ENCODE measurements around the gene PTGES. TPM values are rescaled to one million over a fixed set of nuclear protein-coding genes. Genes with fewer than 3 reads are reported as not detected.

The PTGES gene
- total RNA-seq, 1 donor from 2014 or later = 39.5 TPM

DNA sequence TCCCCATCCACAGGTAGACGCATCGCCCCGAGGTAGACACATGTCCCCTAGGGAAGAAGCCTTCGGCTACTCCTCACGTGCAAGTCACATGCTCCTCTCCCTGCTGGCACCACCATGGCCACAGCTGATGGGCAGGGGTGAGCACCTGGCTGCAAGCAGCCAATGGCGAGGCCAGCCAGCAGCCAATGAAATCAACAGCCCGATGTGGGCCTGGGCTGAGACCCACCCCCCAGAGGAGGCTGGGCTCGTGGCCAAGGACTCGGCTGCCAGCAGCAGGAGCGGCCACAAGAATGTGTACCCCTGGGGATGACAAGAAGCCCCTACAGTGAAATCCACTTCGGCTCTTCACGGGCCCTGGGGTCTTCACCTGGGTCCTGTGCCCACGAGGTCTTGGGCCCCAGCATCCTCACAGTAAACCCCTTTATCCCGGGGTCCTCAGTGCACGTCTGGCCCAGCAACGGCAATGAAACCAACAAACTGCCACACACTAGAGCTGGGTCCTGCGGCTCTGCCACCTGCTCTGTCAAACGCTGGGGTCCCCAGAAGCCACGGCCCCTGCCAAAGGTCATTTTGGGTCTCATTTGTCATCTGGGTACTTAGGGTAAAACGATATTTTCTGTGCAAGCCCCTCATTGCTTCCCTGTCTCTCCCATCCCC lies 22.1 kb upstream of the PTGES start:
- Histone ChIP-seq H3K4me3 (ENCODE audit: low read depth, low read length) (no peak overlapping the region), H3K36me3 (ENCODE audit: control insufficient read depth, insufficient read depth, low read length) (no peaks in the 10 kb centered on the region), H3K27me3 (ENCODE audit: control insufficient read depth, insufficient read depth, low read length) (no peaks in the 10 kb centered on the region)
- TF ChIP-seq, protein P1, sequence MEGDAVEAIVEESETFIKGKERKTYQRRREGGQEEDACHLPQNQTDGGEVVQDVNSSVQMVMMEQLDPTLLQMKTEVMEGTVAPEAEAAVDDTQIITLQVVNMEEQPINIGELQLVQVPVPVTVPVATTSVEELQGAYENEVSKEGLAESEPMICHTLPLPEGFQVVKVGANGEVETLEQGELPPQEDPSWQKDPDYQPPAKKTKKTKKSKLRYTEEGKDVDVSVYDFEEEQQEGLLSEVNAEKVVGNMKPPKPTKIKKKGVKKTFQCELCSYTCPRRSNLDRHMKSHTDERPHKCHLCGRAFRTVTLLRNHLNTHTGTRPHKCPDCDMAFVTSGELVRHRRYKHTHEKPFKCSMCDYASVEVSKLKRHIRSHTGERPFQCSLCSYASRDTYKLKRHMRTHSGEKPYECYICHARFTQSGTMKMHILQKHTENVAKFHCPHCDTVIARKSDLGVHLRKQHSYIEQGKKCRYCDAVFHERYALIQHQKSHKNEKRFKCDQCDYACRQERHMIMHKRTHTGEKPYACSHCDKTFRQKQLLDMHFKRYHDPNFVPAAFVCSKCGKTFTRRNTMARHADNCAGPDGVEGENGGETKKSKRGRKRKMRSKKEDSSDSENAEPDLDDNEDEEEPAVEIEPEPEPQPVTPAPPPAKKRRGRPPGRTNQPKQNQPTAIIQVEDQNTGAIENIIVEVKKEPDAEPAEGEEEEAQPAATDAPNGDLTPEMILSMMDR (IDR thresholded peaks at IDR 0.05; ENCODE audit: insufficient read depth, low read length, poor library complexity, severe bottlenecking) = no peak
- DNase-seq (ENCODE audit: low read depth) = no peak

DNA sequence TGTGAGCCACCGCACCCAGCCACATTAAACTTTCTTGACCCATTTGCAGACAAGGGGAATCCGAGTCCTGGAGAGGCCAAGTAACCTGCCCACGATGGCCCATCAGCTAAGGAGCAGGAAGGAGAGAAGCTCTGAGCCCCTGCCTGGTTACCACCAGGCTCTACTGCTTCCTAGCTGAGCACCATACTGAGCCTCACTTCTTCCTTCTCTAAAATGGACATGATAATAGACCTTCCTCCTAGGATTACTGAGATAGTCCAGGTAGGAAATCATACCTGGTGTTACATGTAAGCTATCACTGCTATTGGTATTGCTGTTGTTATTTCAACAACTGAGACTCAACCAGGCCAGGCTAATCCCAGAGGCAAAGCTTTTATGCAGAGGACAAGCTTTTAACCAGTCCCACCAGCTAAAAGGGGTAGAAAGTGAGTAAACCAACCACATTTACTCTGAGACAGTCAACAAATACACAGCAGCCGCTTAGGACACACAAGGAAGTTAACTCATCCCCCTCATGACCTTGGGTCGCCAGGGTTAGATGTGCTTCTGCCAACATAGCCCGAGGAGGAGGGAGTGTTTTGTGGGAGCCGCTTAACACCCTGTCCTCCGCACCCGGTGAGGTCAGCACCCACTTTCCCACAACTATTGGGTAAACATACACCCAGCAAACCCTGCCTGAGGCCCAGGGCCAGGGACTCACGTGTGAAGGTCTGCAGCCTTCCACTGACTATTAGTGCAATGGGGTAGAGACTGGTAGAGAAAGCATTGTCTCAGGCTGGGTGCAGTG lies 20.6 kb upstream of the PTGES start:
- no peak for DNase-seq (ENCODE audit: low read depth)
- Histone ChIP-seq H3K36me3 (ENCODE audit: control insufficient read depth, insufficient read depth, low read length) (no peaks in the 10 kb centered on the region), H3K27me3 (ENCODE audit: control insufficient read depth, insufficient read depth, low read length) (no peaks in the 10 kb centered on the region), H3K4me3 (ENCODE audit: low read depth, low read length) (no peak overlapping the region)
- TF ChIP-seq, protein P1 (IDR thresholded peaks at IDR 0.05; ENCODE audit: insufficient read depth, low read length, poor library complexity, severe bottlenecking) = no peak

DNA sequence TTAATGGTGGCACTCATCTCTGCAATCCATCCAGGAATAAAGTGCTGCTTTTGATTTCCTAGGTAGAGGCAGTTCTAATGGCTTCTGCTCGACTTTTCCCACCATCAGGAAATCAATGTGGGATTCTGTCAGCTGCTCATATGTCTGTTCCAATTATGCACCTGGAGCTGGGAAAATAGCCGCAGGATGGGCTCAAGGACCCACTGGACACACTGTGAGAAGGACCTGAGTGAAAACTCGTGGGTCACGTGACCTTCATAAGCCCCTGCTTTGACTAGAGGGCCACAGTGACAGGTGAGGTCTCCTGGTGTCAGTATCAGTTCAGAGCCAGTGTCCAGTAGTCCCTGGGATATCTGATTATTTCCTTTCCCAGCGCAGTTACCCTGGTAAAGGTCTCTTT lies 17.9 kb upstream of the PTGES start:
- TF ChIP-seq, protein P1 (IDR thresholded peaks at IDR 0.05; ENCODE audit: insufficient read depth, low read length, poor library complexity, severe bottlenecking) = no peak
- no peak for DNase-seq (ENCODE audit: low read depth)
- Histone ChIP-seq H3K36me3 (ENCODE audit: control insufficient read depth, insufficient read depth, low read length) (no peaks in the 10 kb centered on the region), H3K27me3 (ENCODE audit: control insufficient read depth, insufficient read depth, low read length) (no peaks in the 10 kb centered on the region), H3K4me3 (ENCODE audit: low read depth, low read length) (no peak overlapping the region)

DNA sequence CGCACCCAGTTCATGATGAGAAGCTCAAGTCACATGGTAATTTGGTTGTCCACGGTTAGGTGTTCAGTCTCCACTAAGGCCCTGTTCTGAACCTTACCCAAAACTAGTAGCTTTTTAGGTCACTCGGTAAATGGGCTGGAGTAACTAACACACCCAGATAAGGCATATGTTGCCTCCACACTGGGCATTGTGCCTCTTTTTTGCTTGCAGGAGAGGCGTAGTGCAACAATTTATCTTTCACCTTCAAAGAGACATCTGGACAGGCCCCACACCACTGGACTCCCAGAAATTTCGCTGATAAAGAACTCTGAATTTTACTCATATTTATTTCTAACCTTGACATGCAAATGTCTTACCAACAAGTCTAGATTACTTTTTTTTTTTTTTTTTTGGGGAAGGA lies 16.8 kb upstream of the PTGES start:
- Histone ChIP-seq H3K27me3 (ENCODE audit: control insufficient read depth, insufficient read depth, low read length) (no peaks in the 10 kb centered on the region), H3K4me3 (ENCODE audit: low read depth, low read length) (no peak overlapping the region), H3K36me3 (ENCODE audit: control insufficient read depth, insufficient read depth, low read length) (no peaks in the 10 kb centered on the region)
- TF ChIP-seq, protein P1 (IDR thresholded peaks at IDR 0.05; ENCODE audit: insufficient read depth, low read length, poor library complexity, severe bottlenecking) = no peak
- no peak for DNase-seq (ENCODE audit: low read depth)

DNA sequence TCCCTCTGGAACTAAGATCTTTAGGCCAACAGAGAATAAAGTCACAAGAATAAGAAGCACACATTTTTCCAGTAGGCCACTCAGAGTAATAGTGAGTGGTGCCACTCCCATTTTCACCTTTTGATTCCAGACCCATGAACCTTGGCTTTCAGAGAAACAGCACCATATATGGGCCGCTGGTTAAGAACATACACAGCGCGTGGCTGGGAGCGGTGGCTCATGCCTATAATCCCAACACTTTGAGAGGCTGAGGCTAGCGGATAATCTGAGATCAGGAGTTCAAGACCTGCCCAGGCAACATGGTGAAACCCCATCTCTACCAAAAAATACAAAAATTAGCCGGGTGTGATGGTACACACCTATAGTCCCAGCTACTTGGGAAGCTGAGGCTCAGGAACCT lies 15.6 kb upstream of the PTGES start:
- Histone ChIP-seq H3K4me3 (ENCODE audit: low read depth, low read length) (no peak overlapping the region), H3K27me3 (ENCODE audit: control insufficient read depth, insufficient read depth, low read length) (no peaks in the 10 kb centered on the region), H3K36me3 (ENCODE audit: control insufficient read depth, insufficient read depth, low read length) (no peaks in the 10 kb centered on the region)
- no peak for DNase-seq (ENCODE audit: low read depth)
- TF ChIP-seq, protein P1 (IDR thresholded peaks at IDR 0.05; ENCODE audit: insufficient read depth, low read length, poor library complexity, severe bottlenecking) = no peak
